ENCODE data around the gene NLRC3. TPM values are rescaled to one million over a fixed set of nuclear protein-coding genes. Genes with fewer than 3 reads are reported as not detected.

Gene NLRC3
- total RNA-seq, 1 experiment from 2014 or later = 0.03 TPM

GRCh38 chr16:3578610-3579551 is 1.7 kb upstream of the NLRC3 start:
- DNase-seq (ENCODE audit: low spot score) = peak; percentile 57

GRCh38 chr16:3578121-3578520 is 918 bp upstream of the NLRC3 start:
- DNase-seq (ENCODE audit: low spot score) = no peak

GRCh38 chr16:3576211-3576610 is 992 bp downstream of the NLRC3 start:
- no peak for DNase-seq (ENCODE audit: low spot score)

- no peak for DNase-seq (ENCODE audit: low spot score)
These were observed 1.7 kb downstream of the NLRC3 start for GRCh38 chr16:3575491-3575890.

- DNase-seq (ENCODE audit: low spot score) = no peak
These were observed 3.0 kb downstream of the NLRC3 start for GRCh38 chr16:3574195-3574594.

- DNase-seq (ENCODE audit: low spot score) = no peak
These were observed 3.9 kb downstream of the NLRC3 start for GRCh38 chr16:3573146-3573815.

GRCh38 chr16:3570420-3571062 is 6.7 kb downstream of the NLRC3 start:
- no peak for DNase-seq (ENCODE audit: low spot score)

- no peak for DNase-seq (ENCODE audit: low spot score)
These were observed 7.4 kb downstream of the NLRC3 start for GRCh38 chr16:3569851-3570250.

GRCh38 chr16:3566990-3567389 is 10.2 kb downstream of the NLRC3 start:
- DNase-seq (ENCODE audit: low spot score) = no peak

GRCh38 chr16:3564889-3565141 is 12.4 kb downstream of the NLRC3 start:
- DNase-seq (ENCODE audit: low spot score) = no peak

- DNase-seq (ENCODE audit: low spot score) = no peak
These were observed 12.9 kb downstream of the NLRC3 start for GRCh38 chr16:3564130-3564888.

GRCh38 chr16:3562914-3563480 is 14.2 kb downstream of the NLRC3 start:
- DNase-seq (ENCODE audit: low spot score) = no peak

- DNase-seq (ENCODE audit: low spot score) = no peak
These were observed 15.6 kb downstream of the NLRC3 start for GRCh38 chr16:3561626-3562025.

GRCh38 chr16:3554351-3554928 is 22.8 kb downstream of the NLRC3 start:
- DNase-seq (ENCODE audit: low spot score) = no peak

GRCh38 chr16:3553138-3553923 is 23.9 kb downstream of the NLRC3 start:
- DNase-seq (ENCODE audit: low spot score) = no peak

GRCh38 chr16:3550851-3551847 is 26.1 kb downstream of the NLRC3 start:
- no peak for DNase-seq (ENCODE audit: low spot score)

GRCh38 chr16:3549906-3550305 is 27.3 kb downstream of the NLRC3 start:
- DNase-seq (ENCODE audit: low spot score) = no peak

- no peak for DNase-seq (ENCODE audit: low spot score)
These were observed 28.3 kb downstream of the NLRC3 start for GRCh38 chr16:3548859-3549258.

GRCh38 chr16:3548445-3548844 is 28.8 kb downstream of the NLRC3 start:
- no peak for DNase-seq (ENCODE audit: low spot score)

Measured in A172 (cell line).